K562 (cell line): ENCODE measurements around the gene SLX4IP.

Experiments used
- CEBPG ChIP-seq, 3 experiments: fragments of 200-800 bp in 1 of 3; sonication (Bioruptor generic) in 1 of 3; sonication (generic) in 1 of 3; formaldehyde crosslinking in 1 of 3; IDR thresholded peaks in 2 of 3; conservative IDR thresholded peaks in 1 of 3; 2 replicates each; pipeline versions ENCODE4 v1.6.1 to v1.8.0; 2016 to 2022; ENCODE audit warnings: missing compliant biosample characterization in 2 of 3, missing genetic modification characterization in 2 of 3, mild to moderate bottlenecking in 1 of 3, missing genetic modification reagents in 1 of 3
- CEBPZ ChIP-seq: fragments of 150-350 bp; IDR thresholded peaks from 2 replicates; pipeline ENCODE4 v1.6.1; 2014; ENCODE audit warnings: low read depth, mild to moderate bottlenecking, low read length, borderline replicate concordance
- CREB3 ChIP-seq: fragments of 450-650 bp; conservative IDR thresholded peaks from 2 replicates; pipeline ENCODE4 v1.6.1; 2016; ENCODE audit warnings: missing genetic modification characterization, low read depth, mild to moderate bottlenecking, missing compliant biosample characterization, moderate library complexity
- ELK1 ChIP-seq: sonication (generic); formaldehyde crosslinking; IDR thresholded peaks from 2 replicates; pipeline ENCODE4 v1.8.1; 2022; ENCODE audit warnings: missing genetic modification reagents
- FOXJ3 ChIP-seq: sonication (generic); formaldehyde crosslinking; IDR thresholded peaks from 2 replicates; pipeline ENCODE4 v1.4.0; 2020; ENCODE audit warnings: mild to moderate bottlenecking, missing genetic modification reagents
- NR0B1 ChIP-seq: fragments of 450-650 bp; IDR thresholded peaks from one replicate; pipeline ENCODE4 v1.6.1; 2018; ENCODE audit warnings: mild to moderate bottlenecking, moderate library complexity; ENCODE audit not compliant: partially characterized antibody
- SPI1 ChIP-seq: IDR thresholded peaks from 2 replicates; pipeline ENCODE4 v1.6.1; 2011; ENCODE audit warnings: low read depth, low read length, control low read depth, borderline replicate concordance
- ZNF740 ChIP-seq, 3 experiments: fragments of 200-800 bp in 1 of 3; sonication (Bioruptor generic) in 1 of 3; sonication (generic) in 1 of 3; formaldehyde crosslinking in 1 of 3; IDR thresholded peaks; 2 replicates each; pipeline versions ENCODE4 v1.6.1 to v1.8.0; 2016 to 2022; ENCODE audit warnings: mild to moderate bottlenecking in 2 of 3, missing compliant biosample characterization in 2 of 3, missing genetic modification characterization in 2 of 3, missing genetic modification reagents in 1 of 3
- TF ChIP-seq, protein P1 (sequence below), 3 experiments: IDR thresholded peaks in 2 of 3; conservative IDR thresholded peaks in 1 of 3; 2 replicates each; pipeline ENCODE4 v1.5.1; 2011 to 2012; ENCODE audit warnings: low read length in 3 of 3, mild to moderate bottlenecking in 3 of 3, control low read depth in 2 of 3, improper control_type of control experiment in 1 of 3, inconsistent platforms in 1 of 3, low read depth in 1 of 3, mixed read lengths in 1 of 3, moderate library complexity in 1 of 3; ENCODE audit not compliant: insufficient read depth in 2 of 3

DNA sequence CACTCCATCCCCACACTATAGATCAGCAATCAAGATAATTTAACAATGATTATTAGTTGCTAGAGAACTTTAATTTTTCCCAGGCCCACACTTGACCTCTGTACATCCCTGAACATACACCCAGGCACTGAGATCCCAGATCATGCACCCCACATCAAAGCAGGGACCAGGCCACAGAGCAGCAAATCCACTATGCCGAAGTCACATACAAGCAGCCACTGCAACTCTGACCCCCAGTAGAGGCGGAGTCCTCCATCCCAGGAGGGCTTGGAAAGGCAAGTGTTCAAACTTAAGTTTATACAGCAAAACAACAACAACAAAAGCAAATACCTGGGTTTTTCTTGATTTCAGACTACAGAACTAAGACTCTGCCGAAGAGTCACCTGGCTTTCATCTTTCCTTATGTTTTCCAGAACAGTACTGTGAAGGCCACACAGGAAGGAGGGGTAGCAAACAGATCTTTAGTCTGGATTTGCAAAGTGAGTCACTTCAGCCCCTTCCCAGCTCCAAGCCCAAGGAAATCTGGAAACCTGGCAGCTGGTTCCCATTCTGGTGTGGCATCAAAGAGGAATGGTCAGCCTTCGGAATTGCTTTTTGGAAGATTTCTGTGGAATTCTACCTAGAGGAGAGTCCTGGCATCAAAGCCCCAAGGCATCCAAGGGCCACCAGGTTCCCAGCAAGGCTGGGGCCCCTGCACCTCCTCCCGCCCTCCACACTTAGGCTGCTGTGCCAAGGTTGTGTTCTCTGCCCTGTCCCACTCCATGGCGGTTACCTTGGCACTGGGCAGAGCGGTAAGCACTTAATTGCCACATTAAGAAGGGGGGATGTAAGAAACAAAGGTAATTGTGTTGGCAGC is 231.3 kb downstream of the SLX4IP start:
- TF ChIP-seq ELK1 (CRISPR knock-in tag) (no peak), CEBPZ (no peak), CREB3 (no peak), ZNF740 (CRISPR knock-in tag; IDR thresholded peaks at IDR 0.05) (no peak), ZNF740 (tag; IDR thresholded peaks at IDR 0.05) (no peak), CEBPG (CRISPR knock-in tag; IDR thresholded peaks at IDR 0.05) (no peak), CEBPG (tag; conservative IDR thresholded peaks at IDR 0.05 in 1 of 2, IDR thresholded peaks at IDR 0.05 in 1 of 2) (no peak), SPI1 (no peak), FOXJ3 (CRISPR knock-in tag) (no peak), NR0B1 (no peak)
- TF ChIP-seq, protein P1, sequence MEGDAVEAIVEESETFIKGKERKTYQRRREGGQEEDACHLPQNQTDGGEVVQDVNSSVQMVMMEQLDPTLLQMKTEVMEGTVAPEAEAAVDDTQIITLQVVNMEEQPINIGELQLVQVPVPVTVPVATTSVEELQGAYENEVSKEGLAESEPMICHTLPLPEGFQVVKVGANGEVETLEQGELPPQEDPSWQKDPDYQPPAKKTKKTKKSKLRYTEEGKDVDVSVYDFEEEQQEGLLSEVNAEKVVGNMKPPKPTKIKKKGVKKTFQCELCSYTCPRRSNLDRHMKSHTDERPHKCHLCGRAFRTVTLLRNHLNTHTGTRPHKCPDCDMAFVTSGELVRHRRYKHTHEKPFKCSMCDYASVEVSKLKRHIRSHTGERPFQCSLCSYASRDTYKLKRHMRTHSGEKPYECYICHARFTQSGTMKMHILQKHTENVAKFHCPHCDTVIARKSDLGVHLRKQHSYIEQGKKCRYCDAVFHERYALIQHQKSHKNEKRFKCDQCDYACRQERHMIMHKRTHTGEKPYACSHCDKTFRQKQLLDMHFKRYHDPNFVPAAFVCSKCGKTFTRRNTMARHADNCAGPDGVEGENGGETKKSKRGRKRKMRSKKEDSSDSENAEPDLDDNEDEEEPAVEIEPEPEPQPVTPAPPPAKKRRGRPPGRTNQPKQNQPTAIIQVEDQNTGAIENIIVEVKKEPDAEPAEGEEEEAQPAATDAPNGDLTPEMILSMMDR (IDR thresholded peaks at IDR 0.05 in 2 of 3, conservative IDR thresholded peaks at IDR 0.05 in 1 of 3; ENCODE audit: insufficient read depth in 2 of 3, low read depth in 1 of 3, low read length in 3 of 3) = no peak
